Sigmoid colon (tissue), 7 donors: ENCODE data around the gene POU2AF2. TPM values are rescaled to one million over a fixed set of nuclear protein-coding genes. Genes with fewer than 3 reads are reported as not detected.

Experiments used
- DNase-seq: peaks from one replicate; pipeline ENCODE4 v3.0.0-alpha.2; 2019
- H3K27ac ChIP-seq, 4 donors: fragments of 200-600 bp; sonication (generic); one replicate each; pipeline ENCODE4 v1.5.1; 2016 to 2019; ENCODE audit warnings: mild to moderate bottlenecking in 1 of 4
- H3K27me3 ChIP-seq, 3 donors: fragments of 200-600 bp; sonication (generic); one replicate each; pipeline ENCODE4 v1.5.1; 2019; ENCODE audit warnings: mild to moderate bottlenecking in 1 of 3
- H3K36me3 ChIP-seq, 4 donors: fragments of 200-600 bp; sonication (generic); one replicate each; pipeline ENCODE4 v1.5.1; 2016 to 2019
- H3K4me1 ChIP-seq, 4 donors: fragments of 200-600 bp; sonication (generic); one replicate each; pipeline ENCODE4 v1.5.1; 2017 to 2019
- H3K4me3 ChIP-seq, 4 donors: fragments of 200-600 bp; sonication (generic); one replicate each; pipeline ENCODE4 v1.5.1; 2017 to 2019; ENCODE audit warnings: mild to moderate bottlenecking in 2 of 4, moderate library complexity in 1 of 4
- H3K9me3 ChIP-seq, 4 donors: fragments of 200-600 bp in 3 of 4; sonication (generic) in 3 of 4; one replicate each; pipeline versions ENCODE4 v1.5.1 to v1.6.1; 2013 to 2019
- CTCF ChIP-seq, 4 experiments: fragments of 450-650 bp in 3 of 4; fragments of 200-600 bp in 1 of 4; IDR thresholded peaks; one replicate each; pipeline ENCODE4 v1.5.1; 2016 to 2019; ENCODE audit warnings: antibody characterized with exemption in 4 of 4, mild to moderate bottlenecking in 3 of 4, moderate library complexity in 2 of 4
- EP300 ChIP-seq, 4 donors: sonication (generic); formaldehyde crosslinking; IDR thresholded peaks; one replicate each; pipeline ENCODE4 v1.6.1; 2017; ENCODE audit warnings: antibody characterized with exemption in 4 of 4
- POLR2A ChIP-seq, 2 donors: fragments of 450-650 bp; IDR thresholded peaks; one replicate each; pipeline ENCODE4 v1.6.1; 2016; ENCODE audit warnings: antibody characterized with exemption in 2 of 2, mild to moderate bottlenecking in 2 of 2, moderate library complexity in 2 of 2
- POLR2AphosphoS5 ChIP-seq, 4 donors: sonication (generic); formaldehyde crosslinking; IDR thresholded peaks; one replicate each; pipeline ENCODE4 v1.6.1; 2017; ENCODE audit warnings: antibody characterized with exemption in 4 of 4
- WGBS, 2 donors: extraction: QIAGEN DNeasy Blood & Tissue Kit; methylation state at CpG; one replicate each; pipeline ENCODE4 v1.1.7; 2013; 5-methylcytosine and 5-hydroxymethylcytosine counted together
- intact Hi-C: fragments of 100-400 bp; cut with DNase I; formaldehyde crosslinking; loops from one replicate; pipeline ENCODE4 v1.15.1; 2023
- polyA plus RNA-seq, 3 donors: library from polyadenylated mRNA; stranded (reverse); fragments of 200-250 nt; gene quantifications; one replicate each; pipeline ENCODE4 v1.2.3, GENCODE V29; 2013
- total RNA-seq, 4 donors: library from RNA; depleted of rRNA; stranded (reverse); fragments of >200 nt; gene quantifications; one replicate each; pipeline ENCODE4 v1.1.0, GENCODE V29; 2016
- donor health status: healthy with polysubstance abuse.
- donor health status: Bipolar disorder and iron deficiency.
- donor health status: healthy.

Gene POU2AF2
- total and polyA plus RNA-seq, 7 donors = 1.5 to 2.5 (median 2.4) TPM; not detected in 4

GRCh38 chr11:111206472-111206871 lies 39.1 kb upstream of the POU2AF2 start:
- Histone ChIP-seq H3K4me3 (no peak overlapping the region), H3K4me1 (no peaks in the 10 kb centered on the region), H3K36me3 (no peaks in the 10 kb centered on the region), H3K27me3 (no peaks in the 10 kb centered on the region), H3K27ac (no peak overlapping the region), H3K9me3 (no peaks in the 10 kb centered on the region)
- TF ChIP-seq POLR2A (IDR thresholded peaks at IDR 0.05) = no peak
- WGBS, 2 donors = 43 to 59% methylated on average over 1 of the region's 1 CpG
- intact Hi-C loops = no loop called here
- DNase-seq = no peak

- Histone ChIP-seq H3K27ac (no peak overlapping the region), H3K4me1 (no peaks in the 10 kb centered on the region), H3K4me3 (no peak overlapping the region), H3K27me3 (no peaks in the 10 kb centered on the region), H3K9me3 (no peaks in the 10 kb centered on the region), H3K36me3 (no peaks in the 10 kb centered on the region)
- TF ChIP-seq EP300 (IDR thresholded peaks at IDR 0.05) (no peak), POLR2AphosphoS5 (IDR thresholded peaks at IDR 0.05) (no peak), POLR2A (IDR thresholded peaks at IDR 0.05) (no peak), CTCF (IDR thresholded peaks at IDR 0.05) (no peak)
- 76 to 86% methylated on average over 2 of the region's 2 CpGs for WGBS, 2 donors
- no peak for DNase-seq
- intact Hi-C loops = no loop called here
Measured at GRCh38 chr11:111207213-111207612, 38.3 kb upstream of the POU2AF2 start.

GRCh38 chr11:111209543-111210355 lies 35.8 kb upstream of the POU2AF2 start:
- H3K36me3 ChIP-seq = no peaks in the 10 kb centered on the region
- H3K27ac ChIP-seq = no peak overlapping the region
- no peaks in the 10 kb centered on the region for H3K9me3 ChIP-seq
- H3K4me3 ChIP-seq = no peak overlapping the region
- no peaks in the 10 kb centered on the region for H3K4me1 ChIP-seq
- H3K27me3 ChIP-seq = no peaks in the 10 kb centered on the region
- TF ChIP-seq POLR2AphosphoS5 (IDR thresholded peaks at IDR 0.05) = no peak
- no peak for TF ChIP-seq EP300 (IDR thresholded peaks at IDR 0.05)
- TF ChIP-seq POLR2A (IDR thresholded peaks at IDR 0.05) = no peak
- TF ChIP-seq CTCF (IDR thresholded peaks at IDR 0.05) = no peak
- no peak for DNase-seq
- intact Hi-C loops = no loop called here
- WGBS, 2 donors = 61 to 75% methylated on average over 4 of the region's 4 CpGs

- Histone ChIP-seq H3K9me3 (no peaks in the 10 kb centered on the region), H3K4me1 (no peaks in the 10 kb centered on the region), H3K4me3 (no peak overlapping the region), H3K36me3 (no peaks in the 10 kb centered on the region), H3K27ac (no peak overlapping the region), H3K27me3 (no peaks in the 10 kb centered on the region)
- no peak for DNase-seq
- intact Hi-C loops = no loop called here
- TF ChIP-seq EP300 (IDR thresholded peaks at IDR 0.05) = no peak
- TF ChIP-seq POLR2A (IDR thresholded peaks at IDR 0.05) = no peak
- no peak for TF ChIP-seq POLR2AphosphoS5 (IDR thresholded peaks at IDR 0.05)
- TF ChIP-seq CTCF (IDR thresholded peaks at IDR 0.05) = no peak
- 92 to 95% methylated on average over 3 of the region's 3 CpGs for WGBS, 2 donors
Measured at GRCh38 chr11:111213256-111213655, 32.3 kb upstream of the POU2AF2 start.

- Histone ChIP-seq H3K4me3 (no peak overlapping the region), H3K27ac (no peak overlapping the region)
- intact Hi-C loops = no loop called here
Measured at GRCh38 chr11:111220721-111221120, 24.8 kb upstream of the POU2AF2 start.

More at GRCh38 chr11:111220721-111221120, 24.8 kb upstream of the POU2AF2 start:
- H3K36me3 ChIP-seq = no peaks in the 10 kb centered on the region
- no peak for DNase-seq
- H3K4me1 ChIP-seq = no peaks in the 10 kb centered on the region
- H3K9me3 ChIP-seq = no peaks in the 10 kb centered on the region
- TF ChIP-seq EP300 (IDR thresholded peaks at IDR 0.05) = no peak
- TF ChIP-seq CTCF (IDR thresholded peaks at IDR 0.05) = no peak
- no peak for TF ChIP-seq POLR2AphosphoS5 (IDR thresholded peaks at IDR 0.05)
- no peak for TF ChIP-seq POLR2A (IDR thresholded peaks at IDR 0.05)
- no peaks in the 10 kb centered on the region for H3K27me3 ChIP-seq
